ENCODE measurements around the gene NUDC. TPM values are rescaled to one million over a fixed set of nuclear protein-coding genes. Genes with fewer than 3 reads are reported as not detected.

Gene NUDC
- total RNA-seq = 18.7 and 23.1 TPM in 2 replicates

DNA sequence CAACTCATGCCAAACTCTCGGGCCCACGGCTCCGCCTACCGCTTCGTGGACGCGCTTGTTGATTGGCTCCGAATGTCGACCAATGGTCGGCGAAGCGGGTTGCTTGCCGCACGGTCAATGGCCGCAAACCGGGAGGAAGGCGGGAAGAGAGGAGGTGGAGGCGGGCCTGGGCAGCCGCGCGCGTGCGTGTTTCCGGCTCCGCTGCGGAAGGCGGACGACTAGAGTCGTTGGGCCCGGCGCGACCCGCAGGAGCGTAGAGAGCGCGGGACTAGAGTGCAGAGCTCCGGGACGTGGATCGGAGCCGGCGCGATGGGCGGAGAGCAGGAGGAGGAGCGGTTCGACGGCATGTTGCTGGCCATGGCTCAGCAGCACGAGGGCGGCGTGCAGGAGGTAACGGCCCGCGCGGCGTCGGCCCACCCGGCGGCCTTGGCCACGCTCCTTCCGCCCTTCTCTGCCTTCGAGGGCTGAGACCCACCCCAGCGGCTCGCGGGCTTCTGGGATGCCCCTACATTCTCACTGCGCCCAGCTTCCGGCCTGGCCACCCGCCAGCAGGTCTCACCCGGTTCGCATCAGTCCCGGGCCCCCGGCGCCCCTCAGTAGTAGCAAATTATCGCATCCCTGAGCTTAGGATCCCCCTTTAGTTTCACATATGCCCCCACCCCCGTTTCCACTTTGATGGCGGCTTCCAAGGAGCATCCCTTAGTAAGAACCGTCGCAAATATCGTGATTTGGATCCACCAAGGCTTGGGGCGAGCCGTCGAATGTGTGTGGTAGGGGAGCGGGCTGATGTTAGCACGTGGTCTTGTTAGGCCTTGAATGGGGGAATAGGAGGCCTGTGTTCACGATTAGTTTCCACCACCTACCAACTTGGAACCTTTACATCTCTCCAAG lies at the start of gene NUDC:
Gene NUDC, plus strand, starts transcription at position 204 of the 891 bp plus-strand sequence. Its CDS starts 106 bp downstream, at position 310.

DNA sequence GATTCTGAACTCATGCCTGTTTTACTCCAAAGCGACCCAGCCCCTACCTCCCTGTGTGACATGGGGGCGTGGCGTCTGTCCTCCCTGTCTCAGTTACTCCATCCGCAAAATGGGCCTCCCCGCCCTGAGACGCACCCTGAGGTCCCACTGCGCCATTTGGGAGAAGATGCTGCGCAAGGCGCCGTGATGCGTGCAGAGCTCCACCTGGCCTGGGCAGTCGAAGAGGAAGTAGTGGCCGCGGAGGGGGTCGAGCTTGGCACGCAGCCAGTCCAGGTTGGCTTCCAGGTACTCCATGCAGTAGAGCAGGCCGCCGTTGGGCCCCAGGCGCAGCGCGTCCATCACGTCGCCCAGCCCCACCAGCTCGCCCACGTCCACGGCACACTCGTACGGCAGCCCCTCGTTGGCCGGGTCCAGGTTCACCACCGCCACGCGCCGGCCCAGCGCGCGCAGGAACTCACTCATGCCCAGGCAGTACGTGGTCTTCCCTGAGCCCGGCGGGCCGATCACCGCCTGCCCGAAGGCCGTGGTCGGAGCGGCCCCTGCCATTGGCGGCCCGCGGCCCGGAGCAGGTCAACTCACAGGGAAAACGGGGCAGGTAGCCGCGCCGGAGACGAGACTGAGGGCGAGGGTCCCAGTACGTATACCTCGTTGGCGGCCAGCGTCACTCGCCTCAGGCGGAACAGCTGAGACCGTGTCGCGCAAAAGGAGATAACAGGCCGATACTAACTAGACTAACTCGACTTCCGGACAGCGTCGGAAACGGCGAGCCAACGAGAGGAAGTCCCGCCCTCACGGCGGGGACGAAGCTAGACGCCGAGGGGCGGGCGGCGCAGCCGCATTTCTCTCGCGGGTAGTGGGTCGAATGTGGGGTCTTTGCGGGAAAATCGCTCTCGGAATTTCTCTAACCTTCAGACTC lies 31.7 kb upstream of the NUDC start, which contains the start of gene GPN2:
Gene GPN2, minus strand, starts transcription at position 733 of the 916 bp plus-strand sequence. Its CDS starts 187 bp downstream, at position 546.

DNA sequence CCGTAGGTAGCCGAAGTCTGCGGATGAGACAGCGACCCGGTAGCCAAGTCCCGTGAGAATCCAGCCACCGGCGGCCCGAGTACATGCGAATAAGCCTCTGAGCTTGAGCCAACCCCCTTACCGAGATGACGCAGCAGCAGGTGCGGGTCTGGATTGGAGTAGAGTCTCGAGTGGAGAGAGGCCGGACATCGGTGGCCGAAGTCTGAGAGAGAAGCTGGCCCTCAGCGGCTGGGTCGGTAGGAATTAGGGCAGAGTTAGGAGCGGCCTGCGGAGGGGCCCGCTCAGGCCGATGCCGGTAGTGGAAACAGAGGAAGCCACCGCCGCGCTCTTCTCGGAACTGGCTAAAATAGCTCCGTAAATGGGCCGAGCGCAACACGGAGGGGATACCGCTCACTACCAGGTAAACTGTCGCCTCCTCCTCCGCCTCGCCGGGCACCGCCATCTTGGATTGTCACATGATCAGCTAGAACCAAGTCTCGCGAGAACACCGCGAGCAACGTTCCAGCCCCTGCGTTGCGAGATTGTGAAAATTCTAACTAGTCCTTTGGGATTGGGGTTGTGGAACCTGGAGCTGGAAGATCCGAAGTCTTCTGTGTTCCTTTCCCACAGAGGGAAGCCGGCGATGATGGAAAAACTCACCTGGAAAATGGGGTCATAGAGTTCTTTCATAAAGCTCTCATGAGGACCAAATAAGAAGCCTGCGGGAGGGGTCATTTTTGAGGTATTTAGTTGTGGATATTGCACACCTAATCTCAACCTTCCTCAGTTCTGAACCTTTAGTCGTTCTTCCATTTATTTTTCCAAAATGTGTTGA lies 21.3 kb upstream of the NUDC start, which contains the start of gene GPATCH3:
Gene GPATCH3, minus strand, starts transcription at position 467 of the 814 bp plus-strand sequence. Its CDS starts 25 bp downstream, at position 442.

GRCh38 chr1:26913754-26914619 lies 7.6 kb upstream of the NUDC start, which contains the start of gene NR0B2:
Gene NR0B2, minus strand, starts transcription at chr1:26913975. Its CDS starts 35 bp downstream, at chr1:26913940.

DNA sequence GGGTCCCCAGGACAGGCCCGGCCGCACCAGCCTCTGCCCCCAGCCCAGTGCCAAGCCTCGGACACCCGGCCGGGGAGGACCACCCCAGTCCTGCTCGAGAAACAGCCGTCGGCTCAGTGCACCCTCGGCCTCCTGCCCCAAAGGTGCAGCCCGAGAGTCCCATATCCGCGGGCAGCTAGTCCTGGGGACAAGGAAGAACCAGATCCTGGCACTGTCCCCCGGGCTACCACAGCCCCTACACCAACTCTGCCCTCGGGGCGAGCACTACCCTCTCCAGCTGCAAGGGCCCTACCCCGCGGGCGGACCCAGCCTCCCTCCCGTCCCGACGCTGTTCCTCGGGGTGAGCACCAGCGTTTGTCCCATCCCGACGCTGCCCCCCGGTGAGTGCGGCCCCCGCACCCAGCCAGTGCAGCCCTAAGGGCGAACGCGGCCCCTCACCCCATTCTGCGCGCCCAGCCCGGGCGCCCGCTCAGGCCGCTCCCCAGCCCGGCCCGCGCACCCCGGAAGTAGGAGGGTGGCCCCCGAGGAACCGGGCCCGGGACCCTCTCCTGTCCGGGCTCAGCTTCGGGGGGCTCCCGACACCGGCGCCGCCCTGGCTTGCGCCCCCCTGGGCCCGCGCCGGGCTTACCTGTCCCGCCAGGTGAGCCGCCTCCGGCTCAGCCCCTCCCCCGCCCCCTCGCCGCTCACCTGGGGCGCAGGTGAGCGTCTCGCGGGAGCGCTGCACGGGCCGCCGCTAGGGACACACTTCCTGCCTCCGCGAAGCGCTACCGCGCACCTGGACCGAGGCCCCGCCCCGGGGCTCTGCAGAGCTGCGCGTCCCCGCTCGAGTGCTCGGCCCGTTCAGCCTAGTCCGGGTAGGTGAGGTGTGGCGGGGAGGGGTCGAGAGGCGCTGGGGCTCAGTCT lies 38.4 kb downstream of the NUDC start, which contains the start of gene KDF1:
Gene KDF1, minus strand, starts transcription at position 747 of the 903 bp plus-strand sequence. CDS start 8,088 bp downstream, outside the sequence.

DNA sequence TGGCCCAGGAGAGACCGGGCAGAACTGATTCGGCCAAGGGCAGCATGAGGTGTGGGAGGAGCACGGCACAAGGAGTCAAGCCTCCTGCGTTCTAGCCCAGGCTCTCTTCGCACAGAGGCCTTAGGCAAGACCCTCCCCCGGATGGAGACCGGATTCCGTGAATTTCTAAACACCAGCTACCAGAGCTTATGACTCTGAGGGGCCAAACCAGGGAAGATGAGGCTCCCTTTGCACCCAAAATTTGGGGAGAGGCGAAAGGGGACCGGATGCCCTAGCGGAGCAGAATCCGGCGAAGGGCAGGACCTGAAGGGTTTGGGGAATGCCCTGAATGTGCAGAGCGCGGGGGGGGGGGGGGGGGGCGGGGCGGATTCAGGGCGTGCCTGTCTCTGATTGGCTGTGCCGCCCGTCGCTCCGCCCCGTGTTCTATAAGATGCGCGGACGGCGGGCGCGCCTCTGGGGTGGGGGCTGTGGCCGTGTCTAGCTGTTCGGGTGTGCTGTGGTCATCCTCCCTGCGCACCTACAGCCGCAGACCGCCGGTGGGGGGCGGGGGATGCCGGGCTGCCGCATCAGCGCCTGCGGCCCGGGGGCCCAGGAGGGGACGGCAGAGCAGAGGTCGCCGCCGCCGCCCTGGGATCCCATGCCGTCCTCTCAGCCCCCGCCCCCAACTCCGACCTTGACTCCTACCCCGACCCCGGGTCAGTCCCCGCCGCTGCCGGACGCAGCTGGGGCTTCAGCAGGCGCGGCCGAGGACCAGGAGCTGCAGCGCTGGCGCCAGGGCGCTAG lies 71.9 kb downstream of the NUDC start, which contains the start of gene TRNP1:
Gene TRNP1, plus strand, starts transcription at position 456 of the 783 bp plus-strand sequence. Its CDS starts 95 bp downstream, at position 551.

Other genes starting within 250 kb of the NUDC start
- 17.6 and 30.9 TPM in 2 replicates for gene ARID1A, start 225.7 kb upstream of the NUDC start, total RNA-seq
- 9.9 and 11.5 TPM in 2 replicates for gene PIGV, start 133.8 kb upstream of the NUDC start, total RNA-seq
- 8.8 and 12.1 TPM in 2 replicates for gene ZDHHC18, start 95.1 kb upstream of the NUDC start, total RNA-seq
- 0.73 and 1.4 TPM in 2 replicates for gene SFN, start 58.6 kb upstream of the NUDC start, total RNA-seq
- 9.6 and 12.9 TPM in 2 replicates for gene GPN2, start 31.5 kb upstream of the NUDC start, total RNA-seq
- gene GPATCH3, start 21.3 kb upstream of the NUDC start, total RNA-seq = 6.6 and 7.0 TPM in 2 replicates
- not detected in 2 replicates for gene NR0B2, start 7.8 kb upstream of the NUDC start, total RNA-seq
- not detected in 2 replicates for gene KDF1, start 38.7 kb downstream of the NUDC start, total RNA-seq
- gene TRNP1, start 71.9 kb downstream of the NUDC start, total RNA-seq = 23.9 and 58.6 TPM in 2 replicates
- gene TENT5B, start 91.1 kb downstream of the NUDC start, total RNA-seq = 1.5 and 4.5 TPM in 2 replicates
- 3.7 and 5.3 TPM in 2 replicates for gene SLC9A1, start 233.4 kb downstream of the NUDC start, total RNA-seq

All from subcutaneous preadipocyte (primary cell).